AG09309 (cell line): ENCODE measurements around the gene ADH4.
"Not testable (repeated sequence)": the region's sequence is repeated elsewhere in the genome, so short reads cannot be mapped to it uniquely, and the experiment has no call there.

Experiments
- DNase-seq: peaks from one replicate; pipeline ENCODE4 v3.0.0-alpha.2; 2010; ENCODE audit warnings: low read depth
- H3K4me3 ChIP-seq: 2 replicates; pipeline ENCODE4 v1.5.1; 2011; ENCODE audit warnings: mild to moderate bottlenecking, low read depth, low read length, moderate library complexity; ENCODE audit not compliant: control insufficient read depth
- CTCF ChIP-seq: IDR thresholded peaks from 2 replicates; pipeline ENCODE4 v1.5.1; 2011; ENCODE audit warnings: mild to moderate bottlenecking, low read depth, low read length, inconsistent platforms; ENCODE audit not compliant: insufficient read depth, control insufficient read depth; ENCODE audit errors: missing control alignments

Gene ADH4

GRCh38 chr4:99100876-99101275 lies 43.2 kb downstream of the ADH4 start:
- TF ChIP-seq CTCF = no peak
- no peak for DNase-seq
- no peak overlapping the region for H3K4me3 ChIP-seq

- H3K4me3 ChIP-seq, DNase-seq: not testable (repeated sequence)
These were observed 44.3 kb downstream of the ADH4 start for GRCh38 chr4:99099814-99100213.

- H3K4me3 ChIP-seq = no peak overlapping the region
- no peak for TF ChIP-seq CTCF
- DNase-seq = no peak
These were observed 44.8 kb downstream of the ADH4 start for GRCh38 chr4:99099311-99099710.

GRCh38 chr4:99091841-99092240 lies 52.3 kb downstream of the ADH4 start:
- H3K4me3 ChIP-seq, DNase-seq: not testable (repeated sequence)

- no peak overlapping the region for H3K4me3 ChIP-seq
- no peak for TF ChIP-seq CTCF
- DNase-seq = no peak
These were observed 52.9 kb downstream of the ADH4 start for GRCh38 chr4:99091216-99091575.

GRCh38 chr4:99090481-99091215 lies 53.4 kb downstream of the ADH4 start:
- TF ChIP-seq CTCF = no peak
- no peak overlapping the region for H3K4me3 ChIP-seq

GRCh38 chr4:99088481-99089365 lies 55.4 kb downstream of the ADH4 start, which contains the start of gene ADH5:
Gene ADH5, minus strand, starts transcription at chr4:99088788. Its CDS starts 88 bp downstream, at chr4:99088700.
- peak; percentile 33 for DNase-seq
- TF ChIP-seq CTCF = no peak
- peak within 1 kb of the TSS; percentile 67 for H3K4me3 ChIP-seq

More at GRCh38 chr4:99090481-99091215, 53.4 kb downstream of the ADH4 start:
- DNase-seq = no peak
